Measurements from ENCODE around the gene REXO5. TPM values are rescaled to one million over a fixed set of nuclear protein-coding genes. Genes with fewer than 3 reads are reported as not detected.
"Not testable (repeated sequence)": the region's sequence is repeated elsewhere in the genome, so short reads cannot be mapped to it uniquely, and the experiment has no call there.

Gene REXO5
- total RNA-seq, 1 donor from 2014 or later = 0.44 TPM

GRCh38 chr16:20862162-20862960, 56.0 kb downstream of the REXO5 start:
- Mint-ChIP-seq H3K9me3 (no peaks in the 10 kb centered on the region), H3K36me3 (ENCODE audit: low read depth) (peaks cover 36% of the 10 kb centered on the region), H3K4me3 (no peak overlapping the region), H3K27me3 (no peaks in the 10 kb centered on the region), H3K27ac (no peak overlapping the region), H3K4me1 (peaks cover 9% of the 10 kb centered on the region)
- POLR2A ChIA-PET = no interaction called here
- CTCF ChIA-PET = no interaction called here
- TF ChIP-seq, protein P1, sequence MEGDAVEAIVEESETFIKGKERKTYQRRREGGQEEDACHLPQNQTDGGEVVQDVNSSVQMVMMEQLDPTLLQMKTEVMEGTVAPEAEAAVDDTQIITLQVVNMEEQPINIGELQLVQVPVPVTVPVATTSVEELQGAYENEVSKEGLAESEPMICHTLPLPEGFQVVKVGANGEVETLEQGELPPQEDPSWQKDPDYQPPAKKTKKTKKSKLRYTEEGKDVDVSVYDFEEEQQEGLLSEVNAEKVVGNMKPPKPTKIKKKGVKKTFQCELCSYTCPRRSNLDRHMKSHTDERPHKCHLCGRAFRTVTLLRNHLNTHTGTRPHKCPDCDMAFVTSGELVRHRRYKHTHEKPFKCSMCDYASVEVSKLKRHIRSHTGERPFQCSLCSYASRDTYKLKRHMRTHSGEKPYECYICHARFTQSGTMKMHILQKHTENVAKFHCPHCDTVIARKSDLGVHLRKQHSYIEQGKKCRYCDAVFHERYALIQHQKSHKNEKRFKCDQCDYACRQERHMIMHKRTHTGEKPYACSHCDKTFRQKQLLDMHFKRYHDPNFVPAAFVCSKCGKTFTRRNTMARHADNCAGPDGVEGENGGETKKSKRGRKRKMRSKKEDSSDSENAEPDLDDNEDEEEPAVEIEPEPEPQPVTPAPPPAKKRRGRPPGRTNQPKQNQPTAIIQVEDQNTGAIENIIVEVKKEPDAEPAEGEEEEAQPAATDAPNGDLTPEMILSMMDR (IDR thresholded peaks at IDR 0.05) = no peak
- DNase-seq = no peak
- intact Hi-C loops (cut with micrococcal nuclease) = no loop called here
- no peak for ATAC-seq (ENCODE audit: low read depth)

- not testable (repeated sequence) for H3K9me3 Mint-ChIP-seq; H3K27me3 Mint-ChIP-seq; ATAC-seq (ENCODE audit: low read depth)
Measured at GRCh38 chr16:20864376-20864775, 58.0 kb downstream of the REXO5 start.

DNA sequence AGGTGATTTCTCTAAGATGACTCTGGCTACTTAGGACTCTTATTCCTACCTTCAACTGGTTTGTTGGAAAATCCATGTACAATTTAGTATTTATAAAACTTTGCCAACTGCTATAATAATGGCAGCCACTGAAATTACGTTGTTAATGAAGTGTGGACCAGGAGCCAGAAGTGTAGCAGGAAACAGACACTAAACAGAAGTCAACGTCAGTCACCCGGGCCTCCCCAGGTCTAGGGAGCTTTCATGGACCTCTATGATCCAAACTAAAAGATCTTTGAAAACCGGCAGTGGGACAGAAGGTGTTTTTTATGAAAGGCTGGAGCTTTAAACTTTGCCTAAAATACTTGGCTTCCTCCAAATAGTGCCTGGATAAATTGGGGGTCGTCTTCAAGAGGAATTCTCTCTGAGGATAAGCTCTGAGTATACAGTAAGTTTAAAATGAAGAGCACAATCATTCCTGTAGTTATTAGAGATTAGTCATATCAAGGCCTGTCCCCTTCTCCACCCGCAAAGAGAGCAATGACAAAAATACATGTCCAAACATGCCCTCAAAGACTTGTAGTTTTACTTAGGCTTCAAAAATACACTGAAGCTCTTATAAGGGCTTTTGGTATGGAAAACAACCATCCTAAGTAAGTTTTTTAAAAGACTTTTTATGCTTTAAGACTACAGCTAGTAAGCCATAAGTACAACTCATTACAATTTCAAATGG, 59.2 kb downstream of the REXO5 start:
- TF ChIP-seq, protein P1 (IDR thresholded peaks at IDR 0.05) = no peak
- DNase-seq = no peak
- H3K36me3 Mint-ChIP-seq (ENCODE audit: low read depth) = peaks cover 18% of the 10 kb centered on the region
- ChIA-PET POLR2A (no interaction called here), CTCF (no interaction called here)
- H3K9me3 Mint-ChIP-seq = no peaks in the 10 kb centered on the region
- no peaks in the 10 kb centered on the region for H3K27me3 Mint-ChIP-seq
- ATAC-seq (ENCODE audit: low read depth) = no peak
- peaks cover 9% of the 10 kb centered on the region for H3K4me1 Mint-ChIP-seq
- intact Hi-C loops (cut with micrococcal nuclease) = no loop called here
- no peak overlapping the region for H3K4me3 Mint-ChIP-seq
- no peak overlapping the region for H3K27ac Mint-ChIP-seq

More at GRCh38 chr16:20864376-20864775, 58.0 kb downstream of the REXO5 start:
- CTCF ChIA-PET = interaction anchor here (1.6 kb wide), 1 partner anchor 436 kb away, joined by 4 read pairs; no protein-coding TSS in a partner anchor
- H3K27ac Mint-ChIP-seq; H3K4me1 Mint-ChIP-seq; intact Hi-C loops (cut with micrococcal nuclease); H3K4me3 Mint-ChIP-seq; DNase-seq; POLR2A ChIA-PET: not testable (repeated sequence)
- peaks cover 29% of the 10 kb centered on the region for H3K36me3 Mint-ChIP-seq (ENCODE audit: low read depth)

- CTCF ChIA-PET = no interaction called here
Measured at GRCh38 chr16:20866145-20866772, 59.9 kb downstream of the REXO5 start.

GRCh38 chr16:20866801-20867200, 60.5 kb downstream of the REXO5 start:
- H3K27ac Mint-ChIP-seq = no peak overlapping the region
- no peaks in the 10 kb centered on the region for H3K9me3 Mint-ChIP-seq
- H3K4me1 Mint-ChIP-seq = peaks cover 9% of the 10 kb centered on the region
- H3K36me3 Mint-ChIP-seq (ENCODE audit: low read depth) = peaks cover 10% of the 10 kb centered on the region
- ChIA-PET CTCF (no interaction called here), POLR2A (no interaction called here)
- TF ChIP-seq, protein P1 (IDR thresholded peaks at IDR 0.05) = no peak
- intact Hi-C loops (cut with micrococcal nuclease) = no loop called here
- no peak overlapping the region for H3K4me3 Mint-ChIP-seq
- H3K27me3 Mint-ChIP-seq = no peaks in the 10 kb centered on the region
- no peak for DNase-seq
- no peak for ATAC-seq (ENCODE audit: low read depth)

More at GRCh38 chr16:20866145-20866772, 59.9 kb downstream of the REXO5 start:
- DNase-seq (no peak), ATAC-seq (ENCODE audit: low read depth) (no peak)
- POLR2A ChIA-PET = no interaction called here
- Mint-ChIP-seq H3K36me3 (ENCODE audit: low read depth) (peaks cover 15% of the 10 kb centered on the region), H3K4me3 (no peak overlapping the region), H3K27ac (no peak overlapping the region), H3K4me1 (peaks cover 9% of the 10 kb centered on the region), H3K9me3 (no peaks in the 10 kb centered on the region), H3K27me3 (no peaks in the 10 kb centered on the region)
- TF ChIP-seq, protein P1 (IDR thresholded peaks at IDR 0.05) = no peak
- intact Hi-C loops (cut with micrococcal nuclease) = no loop called here

Measured in activated B cell treated with CpG ODN at 0.5 μM for 24 hours (primary cell).